NCI-H2227 (cell line): ENCODE measurements around the gene TRIM28.
"Not testable (repeated sequence)": the region's sequence is repeated elsewhere in the genome, so short reads cannot be mapped to it uniquely, and the experiment has no call there.

Experiments used
- DNase-seq: peaks from one replicate; lab custom pipeline; 2025; ENCODE audit not compliant: unreplicated experiment; lab: John Stamatoyannopoulos, UW

The TRIM28 gene

GRCh38 chr19:58575183-58576041 lies 31.5 kb downstream of the TRIM28 start:
- no peak for DNase-seq

GRCh38 chr19:58577581-58577980 lies 33.7 kb downstream of the TRIM28 start:
- not testable (repeated sequence) for DNase-seq

- no peak for DNase-seq
These were observed 34.4 kb downstream of the TRIM28 start for GRCh38 chr19:58578012-58578925.

- no peak for DNase-seq
These were observed 35.7 kb downstream of the TRIM28 start for GRCh38 chr19:58579473-58580142.

GRCh38 chr19:58581227-58582141 lies 37.6 kb downstream of the TRIM28 start:
- no peak for DNase-seq

- DNase-seq: no peak
These were observed 39.1 kb downstream of the TRIM28 start for GRCh38 chr19:58582985-58583384.

GRCh38 chr19:58584498-58585441 lies 40.9 kb downstream of the TRIM28 start:
- DNase-seq: no peak

- no peak for DNase-seq
These were observed 41.7 kb downstream of the TRIM28 start for GRCh38 chr19:58585442-58586132.

- no peak for DNase-seq
These were observed 42.4 kb downstream of the TRIM28 start for GRCh38 chr19:58586133-58586765.
